Gastroesophageal sphincter (tissue), 4 donors: ENCODE results near the gene LY9. TPM values are rescaled to one million over a fixed set of nuclear protein-coding genes. Genes with fewer than 3 reads are reported as not detected.

Experiments
- ATAC-seq: fragments of 150-250 bp; one replicate; pipeline ENCODE4 v1.9.1; 2016; ENCODE audit warnings: mild to moderate bottlenecking, moderate library complexity
- H3K27ac ChIP-seq, 4 donors: fragments of 200-600 bp; sonication (generic) in 3 of 4; 1 replicate in 3 of 4; 2 replicates in 1 of 4; pipeline ENCODE4 v1.5.1; 2016 to 2019
- H3K27me3 ChIP-seq: fragments of 200-600 bp; sonication (generic); one replicate; pipeline ENCODE4 v1.5.1; 2019
- H3K36me3 ChIP-seq, 2 donors: fragments of 200-600 bp; sonication (generic); one replicate each; pipeline ENCODE4 v1.5.1; 2019; ENCODE audit warnings: control low read depth in 1 of 2
- H3K4me1 ChIP-seq, 3 donors: fragments of 200-600 bp; sonication (generic); 1 replicate in 2 of 3; 2 replicates in 1 of 3; pipeline ENCODE4 v1.5.1; 2016 to 2019; ENCODE audit warnings: control low read depth in 2 of 3
- H3K4me3 ChIP-seq, 2 donors: fragments of 200-600 bp; sonication (generic); one replicate each; pipeline ENCODE4 v1.5.1; 2019; ENCODE audit warnings: mild to moderate bottlenecking in 1 of 2, moderate library complexity in 1 of 2
- H3K9me3 ChIP-seq, 3 donors: fragments of 200-600 bp; sonication (generic); one replicate each; pipeline ENCODE4 v1.5.1; 2017 to 2019; ENCODE audit warnings: control low read depth in 2 of 3
- CTCF ChIP-seq, 4 experiments: fragments of 200-600 bp in 2 of 4; fragments of 450-650 bp in 2 of 4; sonication (generic) in 1 of 4; IDR thresholded peaks; one replicate each; pipeline ENCODE4 v1.5.1; 2017 to 2019; ENCODE audit warnings: antibody characterized with exemption in 4 of 4, mild to moderate bottlenecking in 2 of 4, moderate library complexity in 2 of 4
- EP300 ChIP-seq: sonication (generic); formaldehyde crosslinking; IDR thresholded peaks from one replicate; pipeline ENCODE4 v1.6.1; 2017; ENCODE audit warnings: antibody characterized with exemption, mild to moderate bottlenecking
- POLR2A ChIP-seq, 2 donors: fragments of 450-650 bp; IDR thresholded peaks; one replicate each; pipeline ENCODE4 v1.6.1; 2017; ENCODE audit warnings: antibody characterized with exemption in 2 of 2, mild to moderate bottlenecking in 2 of 2, moderate library complexity in 1 of 2
- POLR2AphosphoS5 ChIP-seq: sonication (generic); formaldehyde crosslinking; IDR thresholded peaks from one replicate; pipeline ENCODE4 v1.6.1; 2017; ENCODE audit warnings: antibody characterized with exemption
- WGBS, 2 donors: methylation state at CpG; one replicate each; pipeline ENCODE4 v1.1.5; 2018; ENCODE audit warnings: low coverage in 1 of 2; 5-methylcytosine and 5-hydroxymethylcytosine counted together
- total RNA-seq, 4 donors: library from RNA; depleted of rRNA; stranded (reverse); fragments of >200 nt; gene quantifications; one replicate each; pipeline ENCODE4 v1.1.0, GENCODE V29; 2016

Gene LY9
- total RNA-seq, 4 donors from 2014 or later = 0.27 to 2.4 (median 0.62) TPM; not detected in 1

GRCh38 chr1:160836561-160836960 is 40.6 kb downstream of the LY9 start:
- TF ChIP-seq EP300 (no peak), CTCF (IDR thresholded peaks at IDR 0.05) (no peak), POLR2AphosphoS5 (no peak), POLR2A (IDR thresholded peaks at IDR 0.05) (no peak)
- no peak for ATAC-seq
- Histone ChIP-seq H3K27ac (peak overlapping the region in 2 of 4 donors; percentile 7 to 23), H3K4me1 (peaks cover 0 to 7% (median 0%) of the 10 kb centered on the region in 3 donors), H3K36me3 (no peaks in the 10 kb centered on the region), H3K27me3 (no peaks in the 10 kb centered on the region), H3K9me3 (no peaks in the 10 kb centered on the region), H3K4me3 (no peak overlapping the region)
- WGBS, 2 donors = no CpG with 5 or more reads among the region's 3 CpGs

GRCh38 chr1:160836981-160837557 is 41.1 kb downstream of the LY9 start:
- Histone ChIP-seq H3K36me3 (no peaks in the 10 kb centered on the region), H3K27me3 (no peaks in the 10 kb centered on the region), H3K4me1 (peaks cover 0 to 7% (median 0%) of the 10 kb centered on the region in 3 donors), H3K9me3 (no peaks in the 10 kb centered on the region), H3K27ac (peak overlapping the region in 2 of 4 donors; percentile 7 to 42), H3K4me3 (no peak overlapping the region)
- TF ChIP-seq EP300 (no peak), CTCF (IDR thresholded peaks at IDR 0.05) (no peak), POLR2AphosphoS5 (no peak), POLR2A (IDR thresholded peaks at IDR 0.05) (no peak)
- WGBS, 2 donors = 39 to 45% methylated on average over 4 of the region's 4 CpGs
- ATAC-seq = no peak

- Histone ChIP-seq H3K9me3 (no peaks in the 10 kb centered on the region), H3K4me3 (no peak overlapping the region), H3K36me3 (no peaks in the 10 kb centered on the region), H3K27me3 (no peaks in the 10 kb centered on the region), H3K27ac (peak overlapping the region in 1 of 4 donors; percentile 42), H3K4me1 (peaks cover 0 to 7% (median 0%) of the 10 kb centered on the region in 3 donors)
- TF ChIP-seq CTCF (IDR thresholded peaks at IDR 0.05) (no peak), POLR2AphosphoS5 (no peak), EP300 (no peak), POLR2A (IDR thresholded peaks at IDR 0.05) (no peak)
- ATAC-seq = peak; percentile 25
- WGBS, 2 donors = 48 to 50% methylated on average over 3 to 4 of the region's 9 CpGs
Measured at GRCh38 chr1:160837558-160838205, 41.7 kb downstream of the LY9 start.

- Histone ChIP-seq H3K4me1 (peaks cover 0 to 7% (median 0%) of the 10 kb centered on the region in 3 donors), H3K27me3 (no peaks in the 10 kb centered on the region), H3K36me3 (no peaks in the 10 kb centered on the region), H3K4me3 (no peak overlapping the region), H3K27ac (no peak overlapping the region), H3K9me3 (no peaks in the 10 kb centered on the region)
- WGBS, 2 donors = 63 to 76% methylated on average over 6 to 7 of the region's 7 CpGs
- TF ChIP-seq CTCF (IDR thresholded peaks at IDR 0.05) (no peak), POLR2A (IDR thresholded peaks at IDR 0.05) (no peak), EP300 (no peak), POLR2AphosphoS5 (no peak)
- no peak for ATAC-seq
Measured at GRCh38 chr1:160838888-160839287, 42.9 kb downstream of the LY9 start.

GRCh38 chr1:160839746-160840145 is 43.8 kb downstream of the LY9 start:
- TF ChIP-seq POLR2AphosphoS5 = no peak
- TF ChIP-seq CTCF (IDR thresholded peaks at IDR 0.05) = no peak
- TF ChIP-seq EP300 = no peak
- TF ChIP-seq POLR2A (IDR thresholded peaks at IDR 0.05) = no peak
- Histone ChIP-seq H3K4me1 (peaks cover 0 to 7% (median 0%) of the 10 kb centered on the region in 3 donors), H3K9me3 (no peaks in the 10 kb centered on the region), H3K36me3 (no peaks in the 10 kb centered on the region), H3K4me3 (no peak overlapping the region), H3K27ac (no peak overlapping the region), H3K27me3 (peaks cover 5% of the 10 kb centered on the region)
- ATAC-seq = no peak
- 83 to 86% methylated on average over 2 of the region's 2 CpGs for WGBS, 2 donors
